ENCODE data around the gene NANS. TPM values are rescaled to one million over a fixed set of nuclear protein-coding genes. Genes with fewer than 3 reads are reported as not detected.

NANS gene
- total and polyA plus RNA-seq, 2 of the 13 experiments (the other 11 are each of a cell fraction or from before 2014, with no cell fraction given), result 86.9 to 203 TPM

DNA sequence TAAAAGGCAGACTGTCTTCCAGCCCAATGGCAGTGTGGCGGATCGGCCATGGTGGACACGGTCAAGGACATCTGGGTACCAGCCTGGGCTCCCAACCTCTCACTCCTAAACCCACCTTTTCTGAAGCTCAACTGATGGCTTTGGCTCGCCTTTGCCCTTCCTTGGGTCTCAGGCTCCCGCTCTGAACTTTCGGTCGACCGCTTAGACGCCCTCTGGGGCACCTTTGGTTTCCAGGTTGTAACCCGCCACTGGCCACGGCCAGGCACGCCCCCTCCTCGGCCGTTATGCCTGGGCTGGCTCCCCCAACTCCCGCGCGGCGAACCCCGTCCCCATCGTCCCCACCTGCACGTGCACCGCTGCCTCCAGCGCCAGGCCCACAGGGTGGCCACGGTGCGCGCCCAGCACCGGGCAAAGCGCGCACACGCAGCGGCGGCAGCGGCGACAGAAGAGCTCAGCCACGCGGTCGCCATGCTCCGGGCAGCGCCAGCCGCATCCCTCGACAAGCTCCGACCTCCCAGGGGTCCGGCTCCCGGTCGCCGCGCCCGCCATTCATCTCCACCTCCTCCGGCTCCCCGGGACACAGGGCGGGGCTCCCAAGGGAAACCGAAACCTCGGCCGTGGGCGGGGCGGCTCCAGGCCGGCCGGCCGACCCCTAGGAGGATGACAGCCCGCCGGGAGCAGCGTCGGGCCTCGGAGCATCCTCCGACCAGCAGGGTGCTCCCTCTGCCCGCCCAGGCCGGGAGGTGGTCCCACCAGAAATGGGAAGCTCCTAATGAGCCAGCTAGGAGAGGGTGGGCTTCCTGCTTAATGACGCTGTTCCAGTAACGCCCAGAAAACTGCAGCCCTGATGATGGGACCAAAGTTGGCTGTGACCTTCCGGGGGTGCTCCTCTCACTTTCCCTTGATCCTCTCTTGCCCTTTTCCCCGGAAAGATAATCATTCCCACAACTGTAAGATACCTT, 62.4 kb downstream of the NANS start, which contains the start of gene TRIM14 (continued):
- TF ChIP-seq, protein P1, sequence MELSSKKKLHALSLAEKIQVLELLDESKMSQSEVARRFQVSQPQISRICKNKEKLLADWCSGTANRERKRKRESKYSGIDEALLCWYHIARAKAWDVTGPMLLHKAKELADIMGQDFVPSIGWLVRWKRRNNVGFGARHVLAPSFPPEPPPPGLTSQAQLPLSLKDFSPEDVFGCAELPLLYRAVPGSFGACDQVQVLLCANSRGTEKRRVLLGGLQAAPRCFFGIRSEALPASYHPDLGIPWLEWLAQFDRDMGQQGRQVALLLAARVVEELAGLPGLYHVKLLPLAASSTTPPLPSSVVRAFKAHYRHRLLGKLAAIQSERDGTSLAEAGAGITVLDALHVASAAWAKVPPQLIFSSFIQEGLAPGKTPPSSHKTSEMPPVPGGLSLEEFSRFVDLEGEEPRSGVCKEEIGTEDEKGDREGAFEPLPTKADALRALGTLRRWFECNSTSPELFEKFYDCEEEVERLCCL (CRISPR knock-in tag; IDR thresholded peaks at IDR 0.05; ENCODE audit: borderline replicate concordance), result no peak
- TF ChIP-seq KLF9 (CRISPR knock-in tag; IDR thresholded peaks at IDR 0.05; ENCODE audit: low read depth) (peak; percentile 74; the same call in 1 of the 2 replicates), TCF7L2 (IDR thresholded peaks at IDR 0.05; ENCODE audit: low read depth, low read length) (no peak), ZNF496 (CRISPR knock-in tag; IDR thresholded peaks at IDR 0.05; ENCODE audit: insufficient replicate concordance) (no peak), RFXAP (CRISPR knock-in tag; IDR thresholded peaks at IDR 0.05; ENCODE audit: borderline replicate concordance) (no peak), KAT8 (CRISPR knock-in tag; IDR thresholded peaks at IDR 0.05) (no peak; the same call in 1 of the 2 replicates), PAWR (CRISPR knock-in tag; IDR thresholded peaks at IDR 0.05; ENCODE audit: borderline replicate concordance) (no peak), ZNF510 (CRISPR knock-in tag; IDR thresholded peaks at IDR 0.05; ENCODE audit: low read depth) (no peak), ARNT2 (CRISPR knock-in tag; IDR thresholded peaks at IDR 0.05; ENCODE audit: low read depth) (peak; percentile 86), HNRNPH1 (optimal IDR thresholded peaks at IDR 0.05; ENCODE audit: low read depth, low read length) (no peak), ZNF614 (CRISPR knock-in tag; IDR thresholded peaks at IDR 0.05; ENCODE audit: borderline replicate concordance) (no peak), TSC22D2 (CRISPR knock-in tag; IDR thresholded peaks at IDR 0.05; ENCODE audit: borderline replicate concordance) (peak; percentile 26; the same call in 1 of the 2 replicates), ZNF7 (CRISPR knock-in tag; IDR thresholded peaks at IDR 0.05) (no peak)
- TF ChIP-seq, protein P2, sequence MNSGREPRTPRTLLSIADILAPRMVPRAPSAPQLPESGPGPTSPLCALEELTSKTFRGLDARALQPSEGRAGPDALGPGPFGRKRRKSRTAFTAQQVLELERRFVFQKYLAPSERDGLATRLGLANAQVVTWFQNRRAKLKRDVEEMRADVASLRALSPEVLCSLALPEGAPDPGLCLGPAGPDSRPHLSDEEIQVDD (CRISPR knock-in tag; IDR thresholded peaks at IDR 0.05; ENCODE audit: borderline replicate concordance), result 0 out of 2 replicates have a peak, but pooled peaks have one; percentile 63
- TF ChIP-seq, protein P3, sequence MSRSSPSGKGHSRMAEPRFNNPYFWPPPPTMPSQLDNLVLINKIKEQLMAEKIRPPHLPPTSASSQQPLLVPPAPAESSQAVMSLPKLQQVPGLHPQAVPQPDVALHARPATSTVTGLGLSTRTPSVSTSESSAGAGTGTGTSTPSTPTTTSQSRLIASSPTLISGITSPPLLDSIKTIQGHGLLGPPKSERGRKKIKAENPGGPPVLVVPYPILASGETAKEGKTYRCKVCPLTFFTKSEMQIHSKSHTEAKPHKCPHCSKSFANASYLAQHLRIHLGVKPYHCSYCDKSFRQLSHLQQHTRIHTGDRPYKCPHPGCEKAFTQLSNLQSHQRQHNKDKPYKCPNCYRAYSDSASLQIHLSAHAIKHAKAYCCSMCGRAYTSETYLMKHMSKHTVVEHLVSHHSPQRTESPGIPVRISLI (CRISPR knock-in tag; IDR thresholded peaks at IDR 0.05; ENCODE audit: borderline replicate concordance), result no peak
- TF ChIP-seq, protein P4, sequence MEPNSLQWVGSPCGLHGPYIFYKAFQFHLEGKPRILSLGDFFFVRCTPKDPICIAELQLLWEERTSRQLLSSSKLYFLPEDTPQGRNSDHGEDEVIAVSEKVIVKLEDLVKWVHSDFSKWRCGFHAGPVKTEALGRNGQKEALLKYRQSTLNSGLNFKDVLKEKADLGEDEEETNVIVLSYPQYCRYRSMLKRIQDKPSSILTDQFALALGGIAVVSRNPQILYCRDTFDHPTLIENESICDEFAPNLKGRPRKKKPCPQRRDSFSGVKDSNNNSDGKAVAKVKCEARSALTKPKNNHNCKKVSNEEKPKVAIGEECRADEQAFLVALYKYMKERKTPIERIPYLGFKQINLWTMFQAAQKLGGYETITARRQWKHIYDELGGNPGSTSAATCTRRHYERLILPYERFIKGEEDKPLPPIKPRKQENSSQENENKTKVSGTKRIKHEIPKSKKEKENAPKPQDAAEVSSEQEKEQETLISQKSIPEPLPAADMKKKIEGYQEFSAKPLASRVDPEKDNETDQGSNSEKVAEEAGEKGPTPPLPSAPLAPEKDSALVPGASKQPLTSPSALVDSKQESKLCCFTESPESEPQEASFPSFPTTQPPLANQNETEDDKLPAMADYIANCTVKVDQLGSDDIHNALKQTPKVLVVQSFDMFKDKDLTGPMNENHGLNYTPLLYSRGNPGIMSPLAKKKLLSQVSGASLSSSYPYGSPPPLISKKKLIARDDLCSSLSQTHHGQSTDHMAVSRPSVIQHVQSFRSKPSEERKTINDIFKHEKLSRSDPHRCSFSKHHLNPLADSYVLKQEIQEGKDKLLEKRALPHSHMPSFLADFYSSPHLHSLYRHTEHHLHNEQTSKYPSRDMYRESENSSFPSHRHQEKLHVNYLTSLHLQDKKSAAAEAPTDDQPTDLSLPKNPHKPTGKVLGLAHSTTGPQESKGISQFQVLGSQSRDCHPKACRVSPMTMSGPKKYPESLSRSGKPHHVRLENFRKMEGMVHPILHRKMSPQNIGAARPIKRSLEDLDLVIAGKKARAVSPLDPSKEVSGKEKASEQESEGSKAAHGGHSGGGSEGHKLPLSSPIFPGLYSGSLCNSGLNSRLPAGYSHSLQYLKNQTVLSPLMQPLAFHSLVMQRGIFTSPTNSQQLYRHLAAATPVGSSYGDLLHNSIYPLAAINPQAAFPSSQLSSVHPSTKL (CRISPR knock-in tag; IDR thresholded peaks at IDR 0.05), result peak; percentile 16; the same call in 1 of the 2 replicates
- TF ChIP-seq, protein P5, sequence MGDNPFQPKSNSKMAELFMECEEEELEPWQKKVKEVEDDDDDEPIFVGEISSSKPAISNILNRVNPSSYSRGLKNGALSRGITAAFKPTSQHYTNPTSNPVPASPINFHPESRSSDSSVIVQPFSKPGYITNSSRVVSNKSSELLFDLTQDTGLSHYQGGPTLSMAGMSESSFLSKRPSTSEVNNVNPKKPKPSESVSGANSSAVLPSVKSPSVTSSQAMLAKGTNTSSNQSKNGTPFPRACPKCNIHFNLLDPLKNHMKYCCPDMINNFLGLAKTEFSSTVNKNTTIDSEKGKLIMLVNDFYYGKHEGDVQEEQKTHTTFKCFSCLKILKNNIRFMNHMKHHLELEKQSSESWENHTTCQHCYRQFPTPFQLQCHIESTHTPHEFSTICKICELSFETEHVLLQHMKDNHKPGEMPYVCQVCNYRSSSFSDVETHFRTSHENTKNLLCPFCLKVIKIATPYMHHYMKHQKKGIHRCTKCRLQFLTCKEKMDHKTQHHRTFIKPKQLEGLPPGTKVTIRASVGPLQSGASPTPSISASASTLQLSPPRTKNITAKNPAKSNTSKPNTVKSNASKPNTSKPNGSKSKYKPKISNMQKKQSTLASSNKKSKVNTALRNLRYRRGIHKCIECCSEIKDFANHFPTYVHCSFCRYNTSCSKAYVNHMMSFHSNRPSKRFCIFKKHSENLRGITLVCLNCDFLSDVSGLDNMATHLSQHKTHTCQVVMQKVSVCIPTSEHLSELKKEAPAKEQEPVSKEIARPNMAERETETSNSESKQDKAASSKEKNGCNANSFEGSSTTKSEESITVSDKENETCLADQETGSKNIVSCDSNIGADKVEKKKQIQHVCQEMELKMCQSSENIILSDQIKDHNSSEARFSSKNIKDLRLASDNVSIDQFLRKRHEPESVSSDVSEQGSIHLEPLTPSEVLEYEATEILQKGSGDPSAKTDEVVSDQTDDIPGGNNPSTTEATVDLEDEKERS (CRISPR knock-in tag; IDR thresholded peaks at IDR 0.05), result 0 out of 2 replicates have a peak, but pooled peaks have one; percentile 60

Data from HepG2 (cell line).